GM19099 (cell line): ENCODE measurements around the gene SETX.

Source experiments
- POLR2A ChIP-seq: IDR thresholded peaks from 3 replicates; pipeline ENCODE4 v1.6.1; 2011; ENCODE audit warnings: low read depth; ENCODE audit not compliant: insufficient read length; ENCODE audit errors: extremely low read depth

SETX gene

GRCh38 chr9:132241483-132241839, 113.3 kb downstream of the SETX start:
- TF ChIP-seq POLR2A = no peak

GRCh38 chr9:132240841-132241482, 113.8 kb downstream of the SETX start:
- no peak for TF ChIP-seq POLR2A

GRCh38 chr9:132239999-132240840, 114.6 kb downstream of the SETX start:
- TF ChIP-seq POLR2A = no peak

GRCh38 chr9:132239518-132239917, 115.3 kb downstream of the SETX start:
- TF ChIP-seq POLR2A = no peak

- TF ChIP-seq POLR2A = no peak
These were observed 115.8 kb downstream of the SETX start for GRCh38 chr9:132238992-132239391.

GRCh38 chr9:132238026-132238972, 116.5 kb downstream of the SETX start:
- TF ChIP-seq POLR2A = no peak

- no peak for TF ChIP-seq POLR2A
These were observed 117.3 kb downstream of the SETX start for GRCh38 chr9:132237481-132237880.

- TF ChIP-seq POLR2A = no peak
These were observed 118.0 kb downstream of the SETX start for GRCh38 chr9:132236662-132237311.

- TF ChIP-seq POLR2A = no peak
These were observed 118.7 kb downstream of the SETX start for GRCh38 chr9:132235894-132236661.

- TF ChIP-seq POLR2A = no peak
These were observed 119.7 kb downstream of the SETX start for GRCh38 chr9:132235125-132235524.

- no peak for TF ChIP-seq POLR2A
These were observed 120.3 kb downstream of the SETX start for GRCh38 chr9:132234535-132234934.

- TF ChIP-seq POLR2A = no peak
These were observed 121.6 kb downstream of the SETX start for GRCh38 chr9:132233138-132233537.

GRCh38 chr9:132232522-132232921, 122.3 kb downstream of the SETX start:
- TF ChIP-seq POLR2A = no peak
